A673 (cell line): ENCODE measurements around the gene NCAPG2. TPM values are rescaled to one million over a fixed set of nuclear protein-coding genes. Genes with fewer than 3 reads are reported as not detected.

ENCODE experiments used
- BruUV-seq: library from RNA; stranded (reverse); fragments of 400-500 nt; replicated peaks from 2 replicates; lab custom pipeline; 2021; lab: Mats Ljungman, UMichigan
- CTCF ChIA-PET: fragments of 300-600 bp; sonication (Branson Sonifier 250); formaldehyde crosslinking; loops from one replicate; lab custom pipeline; 2022; ENCODE audit warnings: antibody characterized with exemption; lab: Charles Lee
- POLR2A ChIA-PET: fragments of 300-600 bp; sonication (Branson Sonifier 250); formaldehyde crosslinking; loops from one replicate; lab custom pipeline; 2022; ENCODE audit warnings: antibody characterized with exemption; ENCODE audit not compliant: low non-redundant PET; lab: Charles Lee
- DNase-seq: peaks from one replicate; pipeline ENCODE4 v3.0.0-alpha.2; 2015; ENCODE audit warnings: low spot score
- H3K27ac ChIP-seq: fragments of 200-600 bp; sonication (generic); 2 replicates; pipeline ENCODE4 v1.5.1; 2016; ENCODE audit warnings: mixed run types, low read depth, mild to moderate bottlenecking, mixed read lengths, antibody characterized with exemption, low read length; ENCODE audit not compliant: poor library complexity, severe bottlenecking
- H3K27me3 ChIP-seq: fragments of 200-600 bp; sonication (generic); replicated peaks from 2 replicates; pipeline ENCODE4 v1.6.1; 2017; ENCODE audit warnings: mixed run types, low read depth, mild to moderate bottlenecking, mixed read lengths, antibody characterized with exemption, low read length; ENCODE audit not compliant: insufficient read depth, poor library complexity
- H3K36me3 ChIP-seq: fragments of 200-600 bp; sonication (generic); 2 replicates; pipeline ENCODE4 v1.6.1; 2016; ENCODE audit warnings: mixed run types, mild to moderate bottlenecking, mixed read lengths, antibody characterized with exemption, low read length; ENCODE audit not compliant: insufficient read depth, poor library complexity, severe bottlenecking
- H3K4me1 ChIP-seq: fragments of 200-600 bp; sonication (generic); 2 replicates; pipeline ENCODE4 v1.6.1; 2017; ENCODE audit warnings: mixed run types, mild to moderate bottlenecking, mixed read lengths, antibody characterized with exemption, low read length; ENCODE audit not compliant: insufficient read depth, poor library complexity, severe bottlenecking
- H3K4me3 ChIP-seq: fragments of 200-600 bp; sonication (generic); 2 replicates; pipeline ENCODE4 v1.5.1; 2016; ENCODE audit warnings: low read depth, mixed run types, mild to moderate bottlenecking, mixed read lengths, low read length; ENCODE audit not compliant: poor library complexity, severe bottlenecking
- H3K9me3 ChIP-seq: fragments of 200-600 bp; sonication (generic); 2 replicates; pipeline ENCODE4 v1.6.1; 2016; ENCODE audit warnings: mixed run types, low read depth, mild to moderate bottlenecking, mixed read lengths, antibody characterized with exemption, low read length; ENCODE audit not compliant: poor library complexity, severe bottlenecking
- CTCF ChIP-seq: fragments of 300-800, 200-600 bp; sonication (generic); conservative IDR thresholded peaks from 2 replicates; pipeline ENCODE4 v1.5.1; 2017; ENCODE audit warnings: low read depth, mild to moderate bottlenecking, antibody characterized with exemption, low read length, moderate library complexity, mixed read lengths
- EZH2 ChIP-seq: fragments of 200-600 bp; sonication (generic); IDR thresholded peaks from 2 replicates; pipeline ENCODE4 v1.6.1; 2017; ENCODE audit warnings: borderline replicate concordance, low read depth, mild to moderate bottlenecking, mixed read lengths, antibody characterized with exemption, low read length; ENCODE audit not compliant: poor library complexity, severe bottlenecking
- intact Hi-C: fragments of 100-400 bp; cut with micrococcal nuclease; formaldehyde crosslinking; loops from one replicate; pipeline ENCODE4 v1.10.0; 2022; ENCODE audit not compliant: unreplicated experiment
- total RNA-seq: library from RNA; stranded (reverse); gene quantifications from 2 replicates; pipeline ENCODE4 v1.2.3, GENCODE V29; 2021

The NCAPG2 gene
- total RNA-seq, 1 experiment from 2014 or later, result 127 TPM

DNA sequence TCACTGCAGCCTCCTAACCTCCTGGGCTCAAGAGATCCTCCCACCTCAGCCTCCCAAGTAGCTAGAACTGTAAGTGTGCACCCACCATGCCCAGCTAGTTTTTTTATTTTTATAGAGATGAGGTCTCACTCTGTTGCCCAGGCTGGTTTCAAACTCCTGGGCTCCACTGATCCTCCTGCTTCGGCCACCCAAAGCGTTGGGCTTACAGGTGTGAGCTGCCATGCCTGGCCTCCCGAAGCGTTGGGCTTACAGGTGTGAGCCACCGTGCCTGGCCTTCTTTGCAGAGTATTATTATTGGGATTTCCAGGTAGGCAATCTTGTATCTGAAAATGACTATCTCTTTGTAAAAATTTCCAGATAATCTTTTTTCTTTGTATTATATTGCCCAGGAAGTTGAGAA lies 23.1 kb upstream of the NCAPG2 start:
- BruUV-seq, result no TSS peak
- CTCF ChIA-PET, result no interaction called here
- no peaks in the 10 kb centered on the region for H3K9me3 ChIP-seq

GRCh38 chr7:158726277-158726807 lies 21.7 kb upstream of the NCAPG2 start:
- no peaks in the 10 kb centered on the region for H3K4me1 ChIP-seq
- H3K27ac ChIP-seq, result no peak overlapping the region
- BruUV-seq, result no TSS peak
- POLR2A ChIA-PET, result no interaction called here
- no peaks in the 10 kb centered on the region for H3K27me3 ChIP-seq
- H3K36me3 ChIP-seq, result no peaks in the 10 kb centered on the region
- intact Hi-C loops, result no loop called here
- CTCF ChIA-PET, result no interaction called here
- H3K9me3 ChIP-seq, result no peaks in the 10 kb centered on the region
- no peak for TF ChIP-seq CTCF
- no peak for TF ChIP-seq EZH2
- no peak for DNase-seq
- H3K4me3 ChIP-seq, result no peak overlapping the region

More for the DNA sequence above, 23.1 kb upstream of the NCAPG2 start:
- DNase-seq, result no peak
- Histone ChIP-seq H3K27me3 (no peaks in the 10 kb centered on the region), H3K27ac (no peak overlapping the region), H3K4me3 (no peak overlapping the region), H3K36me3 (no peaks in the 10 kb centered on the region), H3K4me1 (peaks cover under 1% of the 10 kb centered on the region)
- TF ChIP-seq EZH2, result no peak
- no peak for TF ChIP-seq CTCF
- POLR2A ChIA-PET, result no interaction called here
- intact Hi-C loops, result no loop called here

GRCh38 chr7:158725506-158725800 lies 20.8 kb upstream of the NCAPG2 start:
- no peaks in the 10 kb centered on the region for H3K36me3 ChIP-seq
- BruUV-seq, result no TSS peak
- no peak for DNase-seq
- no peak for TF ChIP-seq CTCF
- TF ChIP-seq EZH2, result no peak
- H3K27me3 ChIP-seq, result no peaks in the 10 kb centered on the region
- ChIA-PET CTCF (no interaction called here), POLR2A (no interaction called here)
- H3K4me3 ChIP-seq, result no peak overlapping the region
- no peaks in the 10 kb centered on the region for H3K9me3 ChIP-seq
- no peak overlapping the region for H3K27ac ChIP-seq
- intact Hi-C loops, result no loop called here
- no peaks in the 10 kb centered on the region for H3K4me1 ChIP-seq
